B cell (primary cell): ENCODE results near the gene DOK5. TPM values are rescaled to one million over a fixed set of nuclear protein-coding genes. Genes with fewer than 3 reads are reported as not detected.

ENCODE experiments used
- ATAC-seq: fragments of 200-7000 bp; cut with Tn5 transposase; one replicate; pipeline ENCODE4 v1.10.0; 2021; ENCODE audit warnings: low read depth, mild to moderate bottlenecking, moderate number of reproducible peaks, moderate library complexity
- CTCF ChIA-PET: fragments of 350-600 bp; sonication (Branson Sonifier 250); formaldehyde crosslinking; loops from one replicate; lab custom pipeline; 2021; ENCODE audit warnings: antibody characterized with exemption, inconsistent platforms; lab: Charles Lee
- POLR2A ChIA-PET: fragments of 350-600 bp; sonication (Branson Sonifier 250); formaldehyde crosslinking; loops from one replicate; lab custom pipeline; 2021; ENCODE audit warnings: antibody characterized with exemption; lab: Charles Lee
- DNase-seq: peaks from one replicate; pipeline ENCODE4 v3.0.0; 2013
- H2AFZ ChIP-seq: 2 replicates; pipeline ENCODE4 v1.6.1; 2012; ENCODE audit warnings: mild to moderate bottlenecking, low read depth, low read length; ENCODE audit not compliant: insufficient read depth, poor library complexity, severe bottlenecking
- H3K27ac ChIP-seq, 2 donors: 1 replicate in 1 of 2; 2 replicates in 1 of 2; pipeline ENCODE4 v1.5.1; 2012 to 2013; ENCODE audit warnings: low read length in 2 of 2, mild to moderate bottlenecking in 2 of 2, moderate library complexity in 1 of 2
- H3K27me3 ChIP-seq, 4 experiments: fragments of 200-600 bp in 1 of 4; sonication (generic) in 1 of 4; replicated peaks in 1 of 4; 1 replicate in 2 of 4; 2 replicates in 2 of 4; pipeline versions ENCODE4 v1.6.1 to v1.7.0; 2013 to 2016; ENCODE audit warnings: low read length in 3 of 4, mild to moderate bottlenecking in 2 of 4, mixed read lengths in 1 of 4, moderate library complexity in 1 of 4; ENCODE audit not compliant: insufficient read depth in 4 of 4, control insufficient read depth in 3 of 4; ENCODE audit errors: control extremely low read depth in 1 of 4
- H3K36me3 ChIP-seq, 2 experiments: replicated peaks in 1 of 2; 1 replicate in 1 of 2; 2 replicates in 1 of 2; pipeline versions ENCODE4 v1.6.1 to v1.7.1; 2013; ENCODE audit warnings: low read length in 1 of 2; ENCODE audit not compliant: insufficient read depth in 2 of 2, control insufficient read depth in 1 of 2; ENCODE audit errors: control extremely low read depth in 1 of 2, extremely low read depth in 1 of 2
- H3K4me1 ChIP-seq, 2 donors: fragments of 200-600 bp in 1 of 2; sonication (generic) in 1 of 2; 1 replicate in 1 of 2; 2 replicates in 1 of 2; pipeline versions ENCODE4 v1.5.1 to v1.6.1; 2013 to 2017; ENCODE audit warnings: low read length in 2 of 2; ENCODE audit not compliant: control insufficient read depth in 2 of 2, insufficient read depth in 2 of 2
- H3K4me2 ChIP-seq: replicated peaks from 2 replicates; pipeline ENCODE3; 2012; ENCODE audit warnings: mild to moderate bottlenecking, low read depth, low read length; ENCODE audit not compliant: poor library complexity, severe bottlenecking
- H3K4me3 ChIP-seq, 5 experiments: fragments of 200-600 bp in 1 of 5; sonication (generic) in 1 of 5; 1 replicate in 3 of 5; 2 replicates in 2 of 5; pipeline versions ENCODE4 v1.5.1 to v1.7.0; 2011 to 2016; ENCODE audit warnings: low read length in 4 of 5, mild to moderate bottlenecking in 4 of 5, low read depth in 2 of 5, control low read depth in 1 of 5, moderate library complexity in 1 of 5; ENCODE audit not compliant: insufficient read depth in 1 of 5; ENCODE audit errors: control extremely low read depth in 1 of 5, extremely low read depth in 1 of 5
- H3K79me2 ChIP-seq: fragments of 200-600 bp; sonication (generic); one replicate; pipeline ENCODE4 v1.6.0; 2016; ENCODE audit warnings: low read length; ENCODE audit not compliant: control insufficient read depth, insufficient read depth
- H3K9ac ChIP-seq: fragments of 200-600 bp; sonication (generic); 2 replicates; pipeline ENCODE4 v1.6.1; 2017; ENCODE audit warnings: mild to moderate bottlenecking, low read length, moderate library complexity
- H3K9me3 ChIP-seq, 3 donors: one replicate each; pipeline versions ENCODE4 v1.6.1 to v1.7.1; 2013; ENCODE audit warnings: low read length in 2 of 3; ENCODE audit not compliant: control insufficient read depth in 2 of 3, insufficient read depth in 1 of 3; ENCODE audit errors: control extremely low read depth in 1 of 3
- H4K20me1 ChIP-seq: 2 replicates; pipeline ENCODE4 v1.6.0; 2012; ENCODE audit warnings: mild to moderate bottlenecking, low read length; ENCODE audit not compliant: insufficient read depth, control insufficient read depth, poor library complexity, severe bottlenecking
- H3K27ac Mint-ChIP-seq: one replicate; pipeline ENCODE4 v1.8.0; 2021; ENCODE audit warnings: mixed read lengths
- H3K27me3 Mint-ChIP-seq: one replicate; pipeline ENCODE4 v1.8.0; 2021; ENCODE audit warnings: mixed read lengths
- H3K4me1 Mint-ChIP-seq: one replicate; pipeline ENCODE4 v1.8.0; 2021; ENCODE audit warnings: mixed read lengths
- H3K4me3 Mint-ChIP-seq: one replicate; pipeline ENCODE4 v1.8.0; 2021; ENCODE audit warnings: mixed read lengths
- H3K9me3 Mint-ChIP-seq: one replicate; pipeline ENCODE4 v1.8.0; 2022; ENCODE audit warnings: mixed read lengths; ENCODE audit not compliant: insufficient read depth
- EZH2 ChIP-seq: IDR thresholded peaks from 2 replicates; pipeline ENCODE4 v1.6.1; 2012; ENCODE audit warnings: borderline replicate concordance, low read depth, mild to moderate bottlenecking, moderate library complexity, low read length; ENCODE audit not compliant: insufficient read depth, poor library complexity, severe bottlenecking
- WGBS: methylation state at CpG from one replicate; pipeline ENCODE4 v1.1.5; 2013; ENCODE audit warnings: missing lambda C conversion rate; ENCODE audit not compliant: insufficient coverage; 5-methylcytosine and 5-hydroxymethylcytosine counted together
- intact Hi-C: fragments of 100-400 bp; cut with micrococcal nuclease; formaldehyde crosslinking; loops from one replicate; pipeline ENCODE4 v1.10.0; 2022
- polyA plus RNA-seq: library from polyadenylated mRNA; depleted of rRNA; stranded (reverse); fragments of >200 nt; gene quantifications from 2 replicates; pipeline ENCODE4 v1.2.3, GENCODE V29; 2012
- total RNA-seq, 2 donors: library from RNA; stranded (reverse); fragments of 120-200 nt in 1 of 2; gene quantifications; 1 replicate in 1 of 2; 2 replicates in 1 of 2; pipeline versions ENCODE4 v1.2.3 to v1.2.4, GENCODE V29; 2013 to 2022
- TF ChIP-seq, protein P1 (sequence below): fragments of 200-600 bp; IDR thresholded peaks from one replicate; pipeline ENCODE4 v1.8.0; 2022; ENCODE audit warnings: antibody characterized with exemption, mild to moderate bottlenecking

The DOK5 gene
- total and polyA plus RNA-seq, 2 donors (not counting 1 experiment from before 2014, with no cell fraction given) = not detected

DNA sequence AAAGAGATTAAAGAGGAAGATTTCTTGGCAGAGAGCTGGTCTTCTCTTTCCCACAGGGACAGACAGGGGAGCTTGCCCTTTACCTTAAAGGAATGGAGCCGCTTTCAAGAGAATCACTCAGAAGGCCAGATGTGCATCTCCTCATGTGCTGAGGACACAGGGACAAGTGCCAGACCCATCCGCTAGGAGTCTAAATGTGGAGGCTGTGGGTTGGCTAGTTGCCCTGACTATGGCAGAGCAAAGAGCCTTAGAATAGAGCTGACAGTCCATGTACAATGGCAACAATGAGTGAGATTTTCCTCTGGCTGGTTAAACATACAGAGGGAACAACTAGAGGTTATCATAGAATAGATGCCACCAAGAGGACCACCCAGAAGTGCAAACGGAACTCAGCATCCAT is 7.3 kb upstream of the DOK5 start:
- 78% methylated on average over 3 of the region's 3 CpGs for WGBS
- TF ChIP-seq EZH2 = no peak
- TF ChIP-seq, protein P1, sequence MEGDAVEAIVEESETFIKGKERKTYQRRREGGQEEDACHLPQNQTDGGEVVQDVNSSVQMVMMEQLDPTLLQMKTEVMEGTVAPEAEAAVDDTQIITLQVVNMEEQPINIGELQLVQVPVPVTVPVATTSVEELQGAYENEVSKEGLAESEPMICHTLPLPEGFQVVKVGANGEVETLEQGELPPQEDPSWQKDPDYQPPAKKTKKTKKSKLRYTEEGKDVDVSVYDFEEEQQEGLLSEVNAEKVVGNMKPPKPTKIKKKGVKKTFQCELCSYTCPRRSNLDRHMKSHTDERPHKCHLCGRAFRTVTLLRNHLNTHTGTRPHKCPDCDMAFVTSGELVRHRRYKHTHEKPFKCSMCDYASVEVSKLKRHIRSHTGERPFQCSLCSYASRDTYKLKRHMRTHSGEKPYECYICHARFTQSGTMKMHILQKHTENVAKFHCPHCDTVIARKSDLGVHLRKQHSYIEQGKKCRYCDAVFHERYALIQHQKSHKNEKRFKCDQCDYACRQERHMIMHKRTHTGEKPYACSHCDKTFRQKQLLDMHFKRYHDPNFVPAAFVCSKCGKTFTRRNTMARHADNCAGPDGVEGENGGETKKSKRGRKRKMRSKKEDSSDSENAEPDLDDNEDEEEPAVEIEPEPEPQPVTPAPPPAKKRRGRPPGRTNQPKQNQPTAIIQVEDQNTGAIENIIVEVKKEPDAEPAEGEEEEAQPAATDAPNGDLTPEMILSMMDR = no peak
- intact Hi-C loops = no loop called here
- no peaks in the 10 kb centered on the region for H3K36me3 ChIP-seq
- no peaks in the 10 kb centered on the region for H3K79me2 ChIP-seq
- no peak overlapping the region for H3K4me3 ChIP-seq
- no peaks in the 10 kb centered on the region for H4K20me1 ChIP-seq
- POLR2A ChIA-PET = no interaction called here
- no peaks in the 10 kb centered on the region for H3K9me3 Mint-ChIP-seq
- H3K4me2 ChIP-seq = no peak overlapping the region
- DNase-seq (no peak), ATAC-seq (no peak)
- no peak overlapping the region for H3K4me3 Mint-ChIP-seq
- H3K27ac Mint-ChIP-seq = no peak overlapping the region
- no peak overlapping the region for H2AFZ ChIP-seq
- CTCF ChIA-PET = no interaction called here
- H3K27ac ChIP-seq = no peak overlapping the region
- no peak overlapping the region for H3K9ac ChIP-seq
- no peaks in the 10 kb centered on the region for H3K4me1 ChIP-seq
- H3K4me1 Mint-ChIP-seq = no peaks in the 10 kb centered on the region
- H3K9me3 ChIP-seq = peaks cover 0 to 3% (median 0%) of the 10 kb centered on the region in 3 donors
- H3K27me3 Mint-ChIP-seq = peaks cover 7% of the 10 kb centered on the region
- H3K27me3 ChIP-seq = peaks cover 0 to 5% (median 0%) of the 10 kb centered on the region in 4 experiments

DNA sequence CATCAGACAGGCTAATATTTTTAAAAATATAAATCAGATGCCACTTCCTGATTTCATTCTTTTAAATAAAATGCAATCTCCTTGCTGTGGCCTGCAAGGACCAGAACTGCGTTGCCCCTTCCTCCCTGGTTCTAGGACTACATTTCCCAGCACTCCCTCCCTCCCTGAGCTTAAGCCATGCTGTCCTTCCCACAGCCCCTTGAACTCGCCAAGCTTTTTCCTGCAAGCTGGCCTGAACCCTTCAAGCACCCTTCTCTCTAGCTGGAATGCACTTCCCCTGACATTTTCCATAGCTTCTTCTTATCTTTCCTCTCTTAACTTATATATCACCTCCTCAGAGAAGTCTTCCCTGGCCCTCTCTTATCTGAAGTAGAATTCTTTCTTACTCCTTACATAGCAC is 6.1 kb upstream of the DOK5 start:
- 57% methylated on average over 2 of the region's 2 CpGs for WGBS
- Histone ChIP-seq H3K27ac (no peak overlapping the region), H4K20me1 (no peaks in the 10 kb centered on the region), H3K79me2 (no peaks in the 10 kb centered on the region), H3K9ac (no peak overlapping the region), H3K4me2 (no peak overlapping the region), H3K4me1 (no peaks in the 10 kb centered on the region), H2AFZ (no peak overlapping the region), H3K36me3 (no peaks in the 10 kb centered on the region), H3K9me3 (peaks cover 0 to 3% (median 0%) of the 10 kb centered on the region in 3 donors), H3K4me3 (no peak overlapping the region), H3K27me3 (peaks cover 0 to 8% (median 3%) of the 10 kb centered on the region in 4 experiments)
- H3K4me3 Mint-ChIP-seq = no peak overlapping the region
- H3K27me3 Mint-ChIP-seq = peaks cover 18% of the 10 kb centered on the region
- no peak for TF ChIP-seq EZH2
- TF ChIP-seq, protein P1 = no peak
- DNase-seq (no peak), ATAC-seq (no peak)
- H3K9me3 Mint-ChIP-seq = no peaks in the 10 kb centered on the region
- POLR2A ChIA-PET = no interaction called here
- no peak overlapping the region for H3K27ac Mint-ChIP-seq
- CTCF ChIA-PET = interaction anchor here (0.6 kb wide), 1 partner anchor 70 kb away, joined by 3 read pairs; no protein-coding TSS in a partner anchor
- intact Hi-C loops = no loop called here
- H3K4me1 Mint-ChIP-seq = no peaks in the 10 kb centered on the region
